Measurements from ENCODE around the gene CLTCL1.

DNA sequence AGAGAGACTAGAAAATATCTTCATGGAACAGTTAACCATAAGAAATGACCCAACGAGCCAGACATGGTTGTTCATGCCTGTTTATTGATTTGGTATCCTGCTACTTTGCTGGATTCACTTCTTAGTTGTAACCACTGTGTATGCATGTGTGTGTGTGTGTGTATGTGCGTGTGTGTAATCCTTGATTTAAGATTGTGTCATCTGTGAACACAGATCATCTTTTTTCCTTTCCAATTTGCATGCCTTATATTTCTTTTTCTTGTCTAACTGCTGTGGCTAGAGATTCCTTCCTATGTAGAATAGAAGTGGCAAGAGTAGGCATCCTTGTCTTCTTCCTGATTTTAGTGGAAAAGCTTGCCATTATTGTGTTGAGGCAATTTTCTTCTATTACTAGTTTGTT lies 16.4 kb upstream of the CLTCL1 start:
- TF ChIP-seq, protein P1, sequence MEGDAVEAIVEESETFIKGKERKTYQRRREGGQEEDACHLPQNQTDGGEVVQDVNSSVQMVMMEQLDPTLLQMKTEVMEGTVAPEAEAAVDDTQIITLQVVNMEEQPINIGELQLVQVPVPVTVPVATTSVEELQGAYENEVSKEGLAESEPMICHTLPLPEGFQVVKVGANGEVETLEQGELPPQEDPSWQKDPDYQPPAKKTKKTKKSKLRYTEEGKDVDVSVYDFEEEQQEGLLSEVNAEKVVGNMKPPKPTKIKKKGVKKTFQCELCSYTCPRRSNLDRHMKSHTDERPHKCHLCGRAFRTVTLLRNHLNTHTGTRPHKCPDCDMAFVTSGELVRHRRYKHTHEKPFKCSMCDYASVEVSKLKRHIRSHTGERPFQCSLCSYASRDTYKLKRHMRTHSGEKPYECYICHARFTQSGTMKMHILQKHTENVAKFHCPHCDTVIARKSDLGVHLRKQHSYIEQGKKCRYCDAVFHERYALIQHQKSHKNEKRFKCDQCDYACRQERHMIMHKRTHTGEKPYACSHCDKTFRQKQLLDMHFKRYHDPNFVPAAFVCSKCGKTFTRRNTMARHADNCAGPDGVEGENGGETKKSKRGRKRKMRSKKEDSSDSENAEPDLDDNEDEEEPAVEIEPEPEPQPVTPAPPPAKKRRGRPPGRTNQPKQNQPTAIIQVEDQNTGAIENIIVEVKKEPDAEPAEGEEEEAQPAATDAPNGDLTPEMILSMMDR (IDR thresholded peaks at IDR 0.05), result no peak
- no peak for TF ChIP-seq POLR2A (IDR thresholded peaks at IDR 0.05)
